Right renal cortex interstitium (tissue), 3 donors: ENCODE results near the gene GTF3C1. TPM values are rescaled to one million over a fixed set of nuclear protein-coding genes. Genes with fewer than 3 reads are reported as not detected.

ENCODE experiments used
- DNase-seq, 3 donors: peaks; one replicate each; pipeline ENCODE4 v3.0.0-alpha.2; 2013; ENCODE audit warnings: low read depth in 3 of 3, low spot score in 2 of 3
- polyA plus RNA-seq, 3 donors: library from polyadenylated mRNA; unstranded; fragments of 120-200 nt; gene quantifications; one replicate each; pipeline ENCODE4 v1.2.1, GENCODE V29; 2013; ENCODE audit not compliant: insufficient read length in 3 of 3

Gene GTF3C1
- polyA plus RNA-seq, 3 donors: 71.0 to 79.8 (median 79.6) TPM

GRCh38 chr16:27564224-27564623, 14.5 kb upstream of the GTF3C1 start:
- DNase-seq: no peak

DNA sequence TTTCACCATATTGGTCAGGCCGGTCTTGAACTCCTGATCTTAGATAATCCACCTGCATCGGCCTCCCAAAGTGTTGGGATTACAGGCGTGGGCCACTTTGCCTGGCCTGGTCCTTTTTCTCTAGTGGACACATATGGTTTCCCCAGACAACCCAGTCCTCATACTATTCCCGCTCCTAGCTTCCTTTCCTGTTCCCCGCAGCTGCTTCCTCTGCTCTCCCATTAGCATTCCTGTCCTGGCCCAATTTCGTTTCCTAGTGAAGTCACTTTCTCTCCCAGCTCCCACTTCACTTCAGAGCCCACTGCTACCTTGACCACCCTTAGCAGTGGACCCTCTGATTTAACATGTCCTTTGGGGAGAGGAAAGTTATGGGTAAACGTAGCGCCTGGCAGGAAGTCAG, 11.5 kb upstream of the GTF3C1 start:
- no peak for DNase-seq

GRCh38 chr16:27558932-27559331, 9.2 kb upstream of the GTF3C1 start:
- DNase-seq: no peak

- DNase-seq: no peak
These were observed 8.7 kb upstream of the GTF3C1 start for GRCh38 chr16:27558434-27558833.

- DNase-seq: no peak
These were observed 6.8 kb upstream of the GTF3C1 start for GRCh38 chr16:27556471-27556870.

- DNase-seq: no peak
These were observed 1.3 kb upstream of the GTF3C1 start for GRCh38 chr16:27551036-27551435.

DNA sequence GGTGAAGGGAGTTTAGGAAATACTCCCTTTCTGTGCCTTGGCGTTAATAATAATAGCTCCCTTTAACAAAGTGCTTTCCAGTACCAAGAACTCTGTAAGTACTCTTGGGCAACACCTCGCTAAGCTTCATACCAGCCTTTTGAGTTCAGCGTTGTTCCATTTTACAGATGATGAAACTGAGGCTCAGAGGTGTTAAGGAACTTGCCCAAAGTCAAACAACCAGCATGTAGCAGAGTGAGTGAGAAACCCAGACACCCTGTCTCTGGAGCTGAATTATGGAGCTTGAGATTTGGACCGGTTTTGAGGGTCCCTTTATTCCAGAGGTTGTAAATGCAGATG, 838 bp upstream of the GTF3C1 start:
- no peak for DNase-seq

DNA sequence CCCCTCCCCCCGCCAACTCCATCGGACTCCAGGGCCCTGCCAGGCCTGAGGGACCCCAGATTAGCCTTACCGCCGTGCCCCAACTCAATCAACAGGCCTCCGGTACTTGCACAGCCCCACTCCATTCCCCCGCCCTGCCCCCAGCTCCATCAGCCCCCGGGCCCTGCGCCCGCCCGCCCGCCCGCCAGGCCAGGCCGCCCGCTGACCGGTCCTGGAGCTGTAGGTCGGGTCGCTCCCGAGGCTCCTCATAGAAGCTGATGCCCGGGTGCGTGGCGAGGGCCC, 308 bp downstream of the GTF3C1 start:
- no peak for DNase-seq

DNA sequence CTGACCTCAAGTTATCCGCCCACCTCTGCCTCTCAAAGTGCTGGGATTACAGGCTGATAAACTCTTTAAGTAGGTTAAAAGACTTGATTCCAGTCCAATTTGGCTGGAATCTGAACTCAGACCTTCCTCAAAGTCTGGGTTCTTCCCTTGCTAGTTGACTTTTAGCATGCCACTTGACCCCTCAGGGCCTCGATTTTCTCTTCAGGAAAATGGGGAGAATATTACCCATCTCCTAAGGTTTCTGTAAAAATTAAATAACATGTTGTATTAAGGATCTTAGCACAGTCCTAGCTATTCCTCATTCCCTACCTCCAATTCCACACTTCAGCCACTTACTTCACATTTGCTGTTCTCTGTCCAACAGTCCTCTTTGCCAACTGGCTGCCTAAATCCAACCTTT, 1.9 kb downstream of the GTF3C1 start:
- no peak for DNase-seq

GRCh38 chr16:27547134-27547533, 2.6 kb downstream of the GTF3C1 start:
- DNase-seq: peak in 1 of 3 donors; percentile 31

DNA sequence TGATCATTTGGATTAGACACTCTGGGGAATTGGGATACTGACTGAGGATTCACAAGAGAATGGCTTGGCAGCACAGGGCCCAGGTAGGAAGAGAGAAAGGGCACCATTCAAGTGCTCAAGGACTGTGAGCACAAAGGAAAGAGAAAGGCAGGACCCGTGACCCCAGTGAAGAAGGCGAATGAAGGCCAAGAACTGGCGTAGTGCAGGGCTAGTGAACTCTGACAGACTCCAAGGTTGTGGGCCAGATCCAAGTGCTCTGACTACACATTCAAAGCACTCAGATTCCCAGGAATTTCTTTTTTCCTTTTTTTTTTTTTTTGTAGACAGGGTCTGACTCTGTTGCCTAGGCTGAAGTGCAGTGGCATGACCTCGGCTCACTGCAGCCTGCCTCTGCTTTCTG, 5.0 kb downstream of the GTF3C1 start:
- DNase-seq: no peak

- DNase-seq: no peak
These were observed 5.9 kb downstream of the GTF3C1 start for GRCh38 chr16:27543801-27544200.

DNA sequence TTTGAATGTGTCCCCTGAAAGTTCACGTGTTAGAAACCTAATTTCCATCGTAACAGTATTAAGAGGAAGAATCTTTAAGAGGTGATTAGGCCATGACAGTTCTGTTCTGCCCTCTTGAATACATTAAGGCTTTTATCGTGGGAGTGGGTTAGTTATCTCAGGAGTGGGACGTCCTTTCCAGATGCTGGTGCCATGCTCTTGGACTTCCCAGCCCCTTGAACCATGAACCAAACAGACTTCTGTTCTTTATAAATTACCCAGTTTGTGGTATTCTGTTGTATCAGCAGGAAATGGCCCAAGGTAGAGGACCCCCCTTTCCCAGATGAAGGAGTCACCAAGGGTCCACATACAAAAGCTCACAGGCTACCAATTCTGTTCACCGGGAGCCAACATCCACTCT, 10.1 kb downstream of the GTF3C1 start:
- no peak for DNase-seq

GRCh38 chr16:27539120-27539519, 10.6 kb downstream of the GTF3C1 start:
- no peak for DNase-seq

GRCh38 chr16:27538528-27538927, 11.2 kb downstream of the GTF3C1 start:
- no peak for DNase-seq

DNA sequence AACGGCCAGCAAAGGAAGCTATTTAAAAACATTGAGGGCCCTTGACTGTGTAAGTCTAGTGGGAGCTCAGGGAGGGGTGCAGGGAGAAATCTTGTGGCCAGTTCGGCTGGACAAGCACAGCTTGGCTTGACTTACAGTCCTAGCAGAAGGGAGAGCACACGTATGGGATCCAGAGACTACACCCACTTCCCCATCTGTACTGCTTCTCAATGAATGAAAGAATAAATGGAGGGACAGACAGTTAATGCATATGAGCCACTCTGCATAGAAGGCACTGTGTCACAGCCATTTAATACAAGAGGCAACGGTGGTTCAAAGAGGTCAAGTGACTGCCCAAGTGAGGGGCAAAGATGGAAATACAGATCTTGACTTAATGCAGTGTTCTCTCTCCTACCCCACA, 15.5 kb downstream of the GTF3C1 start:
- DNase-seq: no peak

DNA sequence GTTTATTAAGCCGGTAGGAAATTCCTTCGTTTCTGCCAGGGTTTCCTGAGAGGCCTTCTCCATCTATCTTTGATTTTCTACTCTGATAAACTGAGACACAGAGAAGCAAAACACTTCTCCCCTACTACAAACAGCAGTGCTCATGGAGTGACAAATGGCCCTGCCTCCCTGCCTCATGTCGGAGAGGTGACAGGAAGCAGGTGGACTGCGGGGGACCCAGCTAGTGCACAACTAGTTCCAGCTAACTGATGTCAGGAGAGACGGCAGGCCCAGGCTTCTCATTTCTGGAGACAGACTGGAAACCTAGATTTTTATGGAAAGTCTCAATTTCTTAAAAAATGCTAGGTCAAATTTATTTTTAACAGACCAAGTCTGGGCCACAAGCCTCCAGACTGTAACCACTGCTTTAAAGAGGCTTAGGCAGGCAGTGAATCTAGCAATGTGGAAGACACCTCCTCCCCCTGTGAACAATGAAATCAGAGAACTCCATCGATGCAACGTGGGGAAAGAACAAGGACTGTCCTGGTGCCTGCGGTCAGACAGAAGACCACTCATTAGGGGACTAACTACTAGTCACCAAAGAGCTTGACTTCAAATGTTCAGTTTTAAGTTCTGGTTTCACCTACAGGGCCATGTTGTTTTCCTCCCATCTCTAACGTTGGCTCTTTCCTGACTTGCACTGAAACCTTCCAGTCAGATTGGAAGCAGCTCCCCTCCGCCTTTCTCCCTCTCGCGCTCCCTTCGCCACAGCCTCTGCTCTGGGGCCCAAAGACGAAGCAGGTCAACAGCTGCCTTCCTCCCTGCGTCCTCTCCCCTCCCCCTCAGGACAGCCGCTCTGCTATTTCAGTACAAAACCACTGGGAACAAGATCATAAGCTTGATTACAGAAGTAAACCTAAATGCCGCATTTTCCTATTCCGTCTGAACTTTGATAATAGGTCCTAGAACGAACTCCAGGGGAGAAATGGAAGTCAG, 17.6 kb downstream of the GTF3C1 start:
- no peak for DNase-seq

DNA sequence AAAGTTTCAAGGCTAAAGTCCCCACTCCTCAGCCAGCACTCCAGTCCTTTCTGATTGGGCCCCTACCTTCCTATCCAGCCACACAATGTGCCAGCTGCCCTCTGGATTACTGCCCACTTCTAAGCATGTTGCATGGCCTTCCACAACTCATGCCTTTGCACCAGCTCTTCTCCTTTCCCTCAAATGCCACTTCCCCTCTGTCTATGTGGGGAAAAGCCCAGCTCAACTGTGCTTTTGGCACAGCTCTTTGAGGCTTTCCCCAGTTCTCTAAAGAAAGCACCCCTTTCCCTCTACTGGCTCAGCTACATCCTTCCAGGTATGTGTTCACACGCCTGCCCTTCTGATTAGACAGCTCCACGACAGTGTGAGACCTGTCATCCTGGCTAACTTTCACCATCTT, 18.5 kb downstream of the GTF3C1 start:
- DNase-seq: no peak

- no peak for DNase-seq
These were observed 19.8 kb downstream of the GTF3C1 start for GRCh38 chr16:27529962-27530361.

- no peak for DNase-seq
These were observed 21.4 kb downstream of the GTF3C1 start for GRCh38 chr16:27528294-27528693.

DNA sequence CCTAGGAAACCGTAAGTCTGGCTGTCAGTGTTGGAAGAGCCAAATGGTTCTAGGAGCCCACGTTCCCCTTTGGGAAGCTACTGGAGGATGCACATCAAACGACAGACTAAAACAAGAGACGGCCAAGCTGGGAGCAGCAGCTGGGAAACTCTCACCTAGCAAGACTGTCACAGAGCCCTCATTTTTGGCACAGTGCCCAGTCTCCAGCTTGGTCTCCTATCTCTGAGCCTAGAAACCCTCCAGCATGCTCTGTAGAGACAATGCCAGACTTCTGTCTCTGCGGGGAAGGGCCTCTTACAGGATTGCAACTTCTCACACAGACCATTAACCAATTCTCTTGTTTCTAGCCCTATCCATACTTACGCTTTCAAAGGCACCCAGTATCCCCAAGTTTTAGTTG, 23.5 kb downstream of the GTF3C1 start:
- DNase-seq: no peak

DNA sequence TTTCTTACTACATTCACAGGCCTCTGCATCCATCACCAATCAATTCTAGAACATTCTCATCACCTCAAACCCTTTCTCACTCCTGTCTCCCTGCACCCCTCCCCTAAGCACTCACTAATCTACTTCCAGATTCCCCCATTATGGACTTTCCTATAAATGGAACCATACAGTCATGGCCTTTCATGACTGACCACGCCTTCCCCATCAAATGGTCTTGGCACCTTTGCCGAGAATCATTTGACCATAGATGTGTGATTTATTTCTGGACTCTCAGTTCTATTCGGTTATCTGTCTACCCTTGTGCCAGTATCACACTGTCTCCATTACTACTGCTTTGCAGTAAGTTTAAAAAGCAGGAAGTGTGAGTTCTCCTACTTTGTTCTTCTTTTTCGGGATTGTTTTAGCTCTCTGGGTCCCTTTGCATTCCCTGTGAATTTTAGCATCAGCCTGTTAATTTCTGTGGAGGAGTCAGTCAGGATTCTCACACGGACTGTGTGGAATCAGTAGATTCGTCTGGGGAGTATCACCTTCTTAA, 27.5 kb downstream of the GTF3C1 start:
- DNase-seq: no peak
